DOHH2 (cell line): ENCODE measurements around the gene WTAP.
"Not testable (repeated sequence)": the region's sequence is repeated elsewhere in the genome, so short reads cannot be mapped to it uniquely, and the experiment has no call there.

ENCODE experiments used
- H3F3A ChIP-seq: fragments of 200-600 bp; sonication (generic), shearing (Covaris generic); 2 replicates; pipeline ENCODE4 v1.6.0; 2016; ENCODE audit warnings: antibody characterized with exemption, mild to moderate bottlenecking; ENCODE audit not compliant: control insufficient read depth, insufficient read depth
- H3K27ac ChIP-seq: fragments of 200-600 bp; sonication (generic); 2 replicates; pipeline ENCODE4 v1.5.1; 2014; ENCODE audit warnings: low read depth, mild to moderate bottlenecking, low read length, moderate library complexity
- H3K27me3 ChIP-seq: fragments of 200-600 bp; sonication (generic); 2 replicates; pipeline ENCODE4 v1.6.1; 2014; ENCODE audit warnings: mild to moderate bottlenecking, low read length, mixed read lengths; ENCODE audit not compliant: control insufficient read depth
- H3K36me3 ChIP-seq: fragments of 200-600 bp; sonication (generic); 2 replicates; pipeline ENCODE4 v1.6.1; 2014; ENCODE audit warnings: mild to moderate bottlenecking, low read length, moderate library complexity, mixed read lengths; ENCODE audit not compliant: control insufficient read depth
- H3K4me1 ChIP-seq: fragments of 200-600 bp; sonication (generic); 2 replicates; pipeline ENCODE4 v1.6.1; 2014; ENCODE audit warnings: mild to moderate bottlenecking, low read length, mixed read lengths; ENCODE audit not compliant: control insufficient read depth
- H3K4me2 ChIP-seq: fragments of 200-600 bp; sonication (generic); 2 replicates; pipeline ENCODE4 v1.6.0; 2014; ENCODE audit warnings: mild to moderate bottlenecking, low read length, moderate library complexity
- H3K4me3 ChIP-seq: fragments of 200-600 bp; sonication (generic); 2 replicates; pipeline ENCODE4 v1.5.1; 2014; ENCODE audit warnings: mild to moderate bottlenecking, low read length, mixed read lengths
- H3K79me2 ChIP-seq: fragments of 200-600 bp; sonication (generic); 2 replicates; pipeline ENCODE4 v1.6.1; 2014; ENCODE audit warnings: mild to moderate bottlenecking, low read length, mixed read lengths; ENCODE audit not compliant: control insufficient read depth
- H3K9me2 ChIP-seq: fragments of 200-600 bp; sonication (generic); replicated peaks from 2 replicates; pipeline ENCODE4 v1.6.1; 2014; ENCODE audit warnings: mild to moderate bottlenecking, low read length, mixed read lengths; ENCODE audit not compliant: control insufficient read depth
- H3K9me3 ChIP-seq: fragments of 200-600 bp; sonication (generic); 2 replicates; pipeline ENCODE4 v1.6.1; 2014; ENCODE audit warnings: antibody characterized with exemption, low read length, mixed read lengths; ENCODE audit not compliant: control insufficient read depth, insufficient read depth
- H4K20me1 ChIP-seq: fragments of 200-600 bp; sonication (generic); 2 replicates; pipeline ENCODE4 v1.6.0; 2014; ENCODE audit warnings: low read depth, mild to moderate bottlenecking, antibody characterized with exemption, low read length, moderate library complexity; ENCODE audit not compliant: control insufficient read depth, insufficient read depth
- CTCF ChIP-seq: fragments of 200-600 bp; sonication (generic); IDR thresholded peaks from one replicate; pipeline ENCODE4 v1.5.1; 2014; ENCODE audit warnings: antibody characterized with exemption, mild to moderate bottlenecking, low read depth, low read length; ENCODE audit not compliant: poor library complexity, severe bottlenecking
- EZH2phosphoT487 ChIP-seq: fragments of 200-600 bp; sonication (generic); IDR thresholded peaks from 2 replicates; pipeline ENCODE4 v1.6.1; 2017; ENCODE audit warnings: borderline replicate concordance, mild to moderate bottlenecking, antibody characterized with exemption, low read length, moderate library complexity, mixed read lengths

Gene WTAP

GRCh38 chr6:159745081-159745480, 17.8 kb downstream of the WTAP start:
- Histone ChIP-seq H3K79me2 (peaks cover 77% of the 10 kb centered on the region), H4K20me1 (peaks cover 4% of the 10 kb centered on the region; the same call in 1 of the 2 replicates), H3K4me3 (no peak overlapping the region), H3K9me3 (no peaks in the 10 kb centered on the region), H3K9me2 (no peaks in the 10 kb centered on the region), H3K36me3 (peaks cover 98% of the 10 kb centered on the region), H3F3A (peaks cover 16% of the 10 kb centered on the region), H3K27me3 (no peaks in the 10 kb centered on the region), H3K4me2 (no peak overlapping the region), H3K4me1 (no peaks in the 10 kb centered on the region), H3K27ac (no peak overlapping the region)
- TF ChIP-seq EZH2phosphoT487: no peak
- TF ChIP-seq CTCF: no peak

DNA sequence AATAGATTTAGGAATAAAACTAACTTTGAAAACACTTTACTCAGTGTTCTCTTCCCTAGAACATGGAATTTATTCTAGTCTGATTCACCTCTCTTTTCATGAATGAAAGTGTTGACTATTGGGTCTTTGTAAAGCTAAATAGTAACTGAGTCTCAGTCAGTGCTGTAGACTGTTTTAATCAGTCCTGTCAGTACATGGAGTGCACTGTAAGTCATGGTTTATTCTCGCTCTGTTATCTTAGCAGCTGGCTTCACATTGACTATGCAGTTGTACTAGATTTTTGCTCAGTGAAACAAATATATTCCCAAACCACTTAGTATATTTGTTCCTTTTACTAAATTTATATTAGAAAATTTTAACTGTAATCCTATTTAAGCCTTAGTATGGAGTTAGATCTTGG, 19.5 kb downstream of the WTAP start:
- peaks cover 98% of the 10 kb centered on the region for H3K36me3 ChIP-seq
- no peak overlapping the region for H3K4me3 ChIP-seq
- no peak overlapping the region for H3K27ac ChIP-seq
- peaks cover 19% of the 10 kb centered on the region for H3F3A ChIP-seq
- no peak for TF ChIP-seq CTCF
- TF ChIP-seq EZH2phosphoT487: no peak
- no peaks in the 10 kb centered on the region for H3K9me2 ChIP-seq
- H3K27me3 ChIP-seq: no peaks in the 10 kb centered on the region
- no peaks in the 10 kb centered on the region for H3K9me3 ChIP-seq
- H3K4me2 ChIP-seq: no peak overlapping the region
- H3K4me1 ChIP-seq: no peaks in the 10 kb centered on the region
- peaks cover 75% of the 10 kb centered on the region for H3K79me2 ChIP-seq
- H4K20me1 ChIP-seq: peaks cover 4% of the 10 kb centered on the region; the same call in 1 of the 2 replicates

GRCh38 chr6:159748127-159748526, 20.8 kb downstream of the WTAP start:
- not testable (repeated sequence) for H3K4me1 ChIP-seq, H3K4me2 ChIP-seq, H3K9me2 ChIP-seq, H3K9me3 ChIP-seq, H3K27ac ChIP-seq, H3K4me3 ChIP-seq, H3K27me3 ChIP-seq, H4K20me1 ChIP-seq
- H3K36me3 ChIP-seq: peaks cover 100% of the 10 kb centered on the region
- peaks cover 27% of the 10 kb centered on the region for H3F3A ChIP-seq
- peaks cover 68% of the 10 kb centered on the region for H3K79me2 ChIP-seq

- Histone ChIP-seq H3K9me2 (no peaks in the 10 kb centered on the region), H3K4me1 (no peaks in the 10 kb centered on the region), H3K79me2 (peaks cover 62% of the 10 kb centered on the region), H3F3A (peaks cover 57% of the 10 kb centered on the region), H3K27ac (no peak overlapping the region), H3K36me3 (peaks cover 98% of the 10 kb centered on the region), H4K20me1 (peaks cover 4% of the 10 kb centered on the region), H3K4me2 (no peak overlapping the region), H3K4me3 (no peak overlapping the region), H3K27me3 (no peaks in the 10 kb centered on the region), H3K9me3 (no peaks in the 10 kb centered on the region)
- TF ChIP-seq EZH2phosphoT487 (no peak), CTCF (no peak)
Measured at GRCh38 chr6:159751448-159751847, 24.1 kb downstream of the WTAP start.
